ENCODE results near the gene COG7. TPM values are rescaled to one million over a fixed set of nuclear protein-coding genes. Genes with fewer than 3 reads are reported as not detected.
"Not testable (repeated sequence)": the region's sequence is repeated elsewhere in the genome, so short reads cannot be mapped to it uniquely, and the experiment has no call there.

Gene COG7
- total RNA-seq, 2 donors from 2014 or later, result 34.0 to 35.3 TPM

DNA sequence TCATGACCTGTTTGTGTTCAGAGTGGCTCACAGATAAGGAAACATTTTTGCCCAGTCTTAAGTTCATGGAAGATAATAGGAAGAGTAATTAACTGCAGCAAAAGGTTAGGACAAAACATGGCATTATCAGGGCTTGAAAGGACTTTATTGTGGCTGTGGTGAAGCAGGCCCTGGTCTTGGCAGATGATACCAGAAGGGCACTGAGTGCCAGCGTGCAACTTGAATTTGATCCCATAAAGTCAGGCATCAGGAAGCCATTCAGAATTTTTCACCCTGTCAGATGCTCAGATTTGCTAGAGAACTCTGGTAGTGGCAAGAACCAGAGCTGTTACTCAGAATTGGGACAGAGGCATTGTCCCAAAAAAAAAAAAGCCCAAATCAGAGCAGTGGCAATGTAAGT lies 11.2 kb upstream of the COG7 start:
- H3K4me3 ChIP-seq, result no peak overlapping the region
- peaks cover 6 to 11% of the 10 kb centered on the region in 2 donors for H3K36me3 ChIP-seq
- no peaks in the 10 kb centered on the region for H3K27me3 ChIP-seq (replicated peaks; ENCODE audit: insufficient read depth)
- 40% methylated on average over 1 of the region's 1 CpG for WGBS
- H3K9me3 ChIP-seq, result no peaks in the 10 kb centered on the region
- TF ChIP-seq, protein P1, sequence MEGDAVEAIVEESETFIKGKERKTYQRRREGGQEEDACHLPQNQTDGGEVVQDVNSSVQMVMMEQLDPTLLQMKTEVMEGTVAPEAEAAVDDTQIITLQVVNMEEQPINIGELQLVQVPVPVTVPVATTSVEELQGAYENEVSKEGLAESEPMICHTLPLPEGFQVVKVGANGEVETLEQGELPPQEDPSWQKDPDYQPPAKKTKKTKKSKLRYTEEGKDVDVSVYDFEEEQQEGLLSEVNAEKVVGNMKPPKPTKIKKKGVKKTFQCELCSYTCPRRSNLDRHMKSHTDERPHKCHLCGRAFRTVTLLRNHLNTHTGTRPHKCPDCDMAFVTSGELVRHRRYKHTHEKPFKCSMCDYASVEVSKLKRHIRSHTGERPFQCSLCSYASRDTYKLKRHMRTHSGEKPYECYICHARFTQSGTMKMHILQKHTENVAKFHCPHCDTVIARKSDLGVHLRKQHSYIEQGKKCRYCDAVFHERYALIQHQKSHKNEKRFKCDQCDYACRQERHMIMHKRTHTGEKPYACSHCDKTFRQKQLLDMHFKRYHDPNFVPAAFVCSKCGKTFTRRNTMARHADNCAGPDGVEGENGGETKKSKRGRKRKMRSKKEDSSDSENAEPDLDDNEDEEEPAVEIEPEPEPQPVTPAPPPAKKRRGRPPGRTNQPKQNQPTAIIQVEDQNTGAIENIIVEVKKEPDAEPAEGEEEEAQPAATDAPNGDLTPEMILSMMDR (IDR thresholded peaks at IDR 0.05), result no peak
- intact Hi-C loops (cut with DNase I), result no loop called here
- H3K27ac ChIP-seq, result peak overlapping the region in 1 of 2 donors; percentile 8
- no peak for DNase-seq (ENCODE audit: low spot score)
- H3K4me1 ChIP-seq (replicated peaks), result no peaks in the 10 kb centered on the region

DNA sequence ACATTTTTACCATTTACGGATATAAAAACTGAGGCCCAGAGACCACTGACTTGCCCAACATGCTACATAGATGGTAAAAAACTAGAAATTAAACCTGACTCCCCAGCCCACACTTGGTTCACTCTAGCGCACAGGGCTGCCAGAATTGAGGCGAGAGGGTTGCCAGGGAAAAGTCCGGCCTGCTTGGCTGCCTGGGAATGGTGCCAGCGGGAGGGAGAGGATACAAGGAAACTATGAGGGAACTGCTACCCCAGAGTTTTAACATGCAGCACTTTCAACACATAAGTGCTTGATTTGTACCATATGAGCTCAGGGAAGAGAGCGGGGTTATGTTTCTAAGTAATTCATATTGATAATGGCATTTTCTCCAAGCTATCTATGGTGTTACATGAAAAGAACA lies 10.0 kb upstream of the COG7 start:
- DNase-seq (ENCODE audit: low spot score), result peak; percentile 85
- WGBS, result 30% methylated on average over 6 of the region's 6 CpGs
- H3K36me3 ChIP-seq; H3K4me1 ChIP-seq (replicated peaks); H3K27me3 ChIP-seq (replicated peaks; ENCODE audit: insufficient read depth); intact Hi-C loops (cut with DNase I); H3K4me3 ChIP-seq; H3K27ac ChIP-seq; H3K9me3 ChIP-seq: not testable (repeated sequence)
- TF ChIP-seq POLR2AphosphoS5 (IDR thresholded peaks at IDR 0.05), result peak; percentile 59

DNA sequence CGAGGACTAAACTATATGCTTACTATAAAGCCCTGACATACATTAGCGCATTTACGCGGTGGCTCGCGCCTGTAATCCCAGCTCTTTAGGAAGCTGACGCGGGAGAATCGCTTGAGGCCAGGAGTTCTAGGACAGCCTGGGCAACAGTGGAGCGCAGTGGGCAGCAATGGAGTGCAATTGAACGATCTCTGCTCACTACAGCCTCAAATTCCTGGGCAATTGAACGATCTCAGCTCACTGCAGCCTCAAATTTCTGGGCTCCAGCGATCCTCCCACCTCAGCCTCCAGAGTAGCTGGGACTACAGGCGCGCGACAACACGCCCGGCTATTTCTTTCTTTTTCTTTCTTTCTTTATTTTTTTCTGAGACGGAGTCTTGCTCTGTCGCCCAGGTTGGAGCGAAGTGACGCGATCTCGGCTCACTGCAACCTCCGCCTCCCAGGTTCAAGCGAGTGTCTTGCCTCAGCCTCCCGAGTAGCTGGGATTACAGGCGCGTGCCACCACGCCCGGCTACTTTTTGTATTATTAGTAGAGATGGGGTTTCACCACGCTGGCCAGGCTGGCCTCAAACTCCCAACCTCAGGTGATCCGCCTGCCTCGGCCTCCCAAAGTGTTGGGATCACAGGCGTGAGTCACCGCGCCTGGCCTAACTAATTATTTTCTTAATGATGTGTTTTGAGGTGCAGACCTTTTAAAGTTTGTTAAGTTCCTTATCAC lies 506 bp upstream of the COG7 start:
- Histone ChIP-seq H3K4me3 (peak overlapping the region; percentile 68 to 84), H3K27ac (no peak overlapping the region), H3K36me3 (no peaks in the 10 kb centered on the region), H3K9me3 (no peaks in the 10 kb centered on the region), H3K27me3 (replicated peaks; ENCODE audit: insufficient read depth) (no peaks in the 10 kb centered on the region), H3K4me1 (replicated peaks) (no peaks in the 10 kb centered on the region)
- TF ChIP-seq POLR2A (IDR thresholded peaks at IDR 0.05), result no peak
- TF ChIP-seq, protein P1 (IDR thresholded peaks at IDR 0.05), result no peak
- TF ChIP-seq POLR2AphosphoS5 (IDR thresholded peaks at IDR 0.05), result no peak
- 48% methylated on average over 37 of the region's 37 CpGs for WGBS
- DNase-seq (ENCODE audit: low spot score), result no peak
- intact Hi-C loops (cut with DNase I), result no loop called here

DNA sequence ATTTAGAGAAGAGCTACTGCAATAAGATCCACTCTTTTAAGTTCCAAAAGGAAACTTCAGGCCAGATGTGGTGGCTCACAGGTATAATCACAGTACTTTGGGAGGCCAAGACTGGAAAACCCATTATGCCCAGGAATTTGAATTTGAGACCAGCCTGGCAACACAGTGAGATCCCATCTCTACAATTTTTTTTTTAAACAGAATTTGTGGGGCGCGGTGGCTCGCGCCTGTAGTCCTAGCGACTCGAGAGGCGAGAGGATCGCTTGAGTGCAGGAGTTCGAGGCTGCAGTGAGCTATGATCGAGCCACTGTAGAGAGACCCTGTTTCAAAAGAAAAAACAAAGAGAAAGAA lies 793 bp downstream of the COG7 start:
- Histone ChIP-seq H3K9me3 (no peaks in the 10 kb centered on the region), H3K4me1 (replicated peaks) (no peaks in the 10 kb centered on the region), H3K27me3 (replicated peaks; ENCODE audit: insufficient read depth) (no peaks in the 10 kb centered on the region), H3K36me3 (no peaks in the 10 kb centered on the region), H3K4me3 (peak overlapping the region; percentile 68 to 84), H3K27ac (peak overlapping the region; percentile 72 to 80)
- WGBS, result 2% methylated on average over 10 of the region's 10 CpGs
- DNase-seq (ENCODE audit: low spot score), result no peak
- TF ChIP-seq, protein P1 (IDR thresholded peaks at IDR 0.05), result no peak
- TF ChIP-seq POLR2AphosphoS5 (IDR thresholded peaks at IDR 0.05) (no peak), POLR2A (IDR thresholded peaks at IDR 0.05) (no peak)
- intact Hi-C loops (cut with DNase I), result no loop called here

DNA sequence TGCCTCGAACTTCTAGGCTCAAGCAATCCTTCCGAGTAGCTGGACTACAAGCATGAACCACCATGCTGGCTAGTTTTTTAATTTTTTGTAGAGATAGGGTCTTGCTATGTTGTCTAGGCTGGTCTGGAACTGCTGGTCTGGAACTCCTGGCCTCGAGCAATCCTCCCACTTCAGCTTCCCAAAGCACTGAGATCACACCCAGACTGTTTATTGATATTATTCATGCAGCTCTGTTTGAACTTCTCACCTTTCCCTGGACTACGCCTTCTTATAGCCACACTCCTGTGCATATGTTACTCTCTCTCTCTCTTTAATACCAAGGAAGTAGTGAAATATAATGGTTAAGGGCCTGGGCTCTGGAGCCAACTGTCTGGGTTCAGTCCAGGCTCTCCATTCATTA lies 4.6 kb downstream of the COG7 start:
- Histone ChIP-seq H3K4me3 (no peak overlapping the region), H3K36me3 (peaks cover 0 to 4% of the 10 kb centered on the region in 2 donors), H3K27ac (no peak overlapping the region), H3K4me1 (replicated peaks) (no peaks in the 10 kb centered on the region), H3K27me3 (replicated peaks; ENCODE audit: insufficient read depth) (no peaks in the 10 kb centered on the region), H3K9me3 (no peaks in the 10 kb centered on the region)
- no peak for DNase-seq (ENCODE audit: low spot score)
- intact Hi-C loops (cut with DNase I), result no loop called here
- TF ChIP-seq POLR2AphosphoS5 (IDR thresholded peaks at IDR 0.05) (no peak), POLR2A (IDR thresholded peaks at IDR 0.05) (no peak)
- TF ChIP-seq, protein P1 (IDR thresholded peaks at IDR 0.05), result no peak
- WGBS, result 74% methylated on average over 4 of the region's 4 CpGs

DNA sequence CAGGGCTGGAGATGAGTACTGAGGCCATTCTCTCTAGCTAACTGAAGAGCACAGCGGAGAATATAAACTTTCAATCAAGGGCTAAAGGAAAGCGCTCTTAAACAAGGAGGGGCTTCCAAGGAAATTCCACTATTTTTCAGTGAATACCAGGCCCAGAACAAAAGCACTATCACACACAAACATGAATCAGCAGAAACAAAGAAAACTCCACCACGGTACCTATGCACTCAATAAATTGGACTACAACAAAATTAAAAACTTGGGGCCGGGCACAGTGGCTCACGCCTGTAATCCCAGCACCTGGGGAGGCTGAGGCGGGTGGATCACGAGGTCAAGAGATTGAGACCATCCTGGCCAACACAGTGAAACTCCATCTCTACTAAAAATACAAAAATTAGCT lies 15.4 kb downstream of the COG7 start:
- DNase-seq (ENCODE audit: low spot score); H3K4me1 ChIP-seq (replicated peaks); H3K9me3 ChIP-seq; H3K27ac ChIP-seq; H3K27me3 ChIP-seq (replicated peaks; ENCODE audit: insufficient read depth); H3K36me3 ChIP-seq; intact Hi-C loops (cut with DNase I); H3K4me3 ChIP-seq: not testable (repeated sequence)
- 96% methylated on average over 7 of the region's 7 CpGs for WGBS
